IMR-90 (cell line): ENCODE results near the gene TNS3. TPM values are rescaled to one million over a fixed set of nuclear protein-coding genes. Genes with fewer than 3 reads are reported as not detected.

Experiments
- ATAC-seq: fragments of 200-7000 bp; cut with Tn5 transposase; 2 replicates; pipeline ENCODE4 v1.9.1; 2020; ENCODE audit warnings: low read depth, mild to moderate bottlenecking, moderate library complexity
- BruUV-seq: library from RNA; stranded (reverse); fragments of 400-500 nt; replicated peaks from 2 replicates; lab custom pipeline; 2021; lab: Mats Ljungman, UMichigan
- CTCF ChIA-PET: fragments of 300-600 bp; formaldehyde crosslinking; extraction: SDS; loops from one replicate; lab custom pipeline; 2021; ENCODE audit warnings: antibody characterized with exemption; lab: Yijun Ruan, JAX
- POLR2A ChIA-PET: fragments of 300-600 bp; sonication (Branson Sonifier 250); formaldehyde crosslinking; loops from one replicate; lab custom pipeline; 2022; ENCODE audit warnings: antibody characterized with exemption; ENCODE audit not compliant: unreplicated experiment; lab: Charles Lee
- DNase-seq: peaks from one replicate; pipeline ENCODE4 v3.0.0; 2013
- H2AFZ ChIP-seq: replicated peaks from 2 replicates; pipeline ENCODE3; 2013; ENCODE audit warnings: low read length, mild to moderate bottlenecking; ENCODE audit not compliant: poor library complexity
- H2AK5ac ChIP-seq: 2 replicates; pipeline ENCODE4 v1.6.1; 2013; ENCODE audit warnings: low read depth, low read length, inconsistent platforms
- H2AK9ac ChIP-seq: replicated peaks from 2 replicates; pipeline ENCODE3; 2013; ENCODE audit warnings: mild to moderate bottlenecking, low read depth, low read length, moderate library complexity; ENCODE audit not compliant: poor library complexity
- H2BK120ac ChIP-seq: 2 replicates; pipeline ENCODE4 v1.6.1; 2013; ENCODE audit warnings: low read depth, low read length, inconsistent platforms
- H2BK15ac ChIP-seq: 3 replicates; pipeline ENCODE4 v1.6.1; 2013; ENCODE audit warnings: low read depth, low read length, inconsistent platforms
- H2BK20ac ChIP-seq: 2 replicates; pipeline ENCODE4 v1.6.1; 2013; ENCODE audit warnings: low read depth, mild to moderate bottlenecking, inconsistent platforms, low read length, moderate library complexity
- H2BK5ac ChIP-seq: 2 replicates; pipeline ENCODE4 v1.6.1; 2013; ENCODE audit warnings: mild to moderate bottlenecking, low read depth, low read length, inconsistent platforms; ENCODE audit not compliant: poor library complexity, severe bottlenecking
- H3K14ac ChIP-seq: replicated peaks from 2 replicates; pipeline ENCODE4 v1.6.1; 2013; ENCODE audit warnings: low read depth, low read length, inconsistent platforms
- H3K18ac ChIP-seq: 2 replicates; pipeline ENCODE4 v1.6.1; 2013; ENCODE audit warnings: low read depth, low read length, control low read depth
- H3K23ac ChIP-seq: 2 replicates; pipeline ENCODE4 v1.6.1; 2013; ENCODE audit warnings: low read depth, low read length, inconsistent platforms
- H3K27ac ChIP-seq: 2 replicates; pipeline ENCODE4 v1.5.1; 2013; ENCODE audit warnings: mild to moderate bottlenecking, control low read depth, low read length; ENCODE audit not compliant: insufficient read depth
- H3K27me3 ChIP-seq: 2 replicates; pipeline ENCODE4 v1.6.1; 2013; ENCODE audit warnings: low read length; ENCODE audit not compliant: control insufficient read depth, insufficient read depth
- H3K36me3 ChIP-seq: 2 replicates; pipeline ENCODE4 v1.6.1; 2013; ENCODE audit warnings: low read length, mixed read lengths; ENCODE audit not compliant: control insufficient read depth, insufficient read depth
- H3K4ac ChIP-seq: 2 replicates; pipeline ENCODE4 v1.6.1; 2013; ENCODE audit warnings: low read depth, low read length, inconsistent platforms
- H3K4me1 ChIP-seq: 2 replicates; pipeline ENCODE4 v1.6.1; 2013; ENCODE audit warnings: low read length, mixed read lengths; ENCODE audit not compliant: control insufficient read depth, insufficient read depth
- H3K4me2 ChIP-seq: 2 replicates; pipeline ENCODE4 v1.6.1; 2013; ENCODE audit warnings: low read depth, mild to moderate bottlenecking, control low read depth, low read length, moderate library complexity
- H3K4me3 ChIP-seq: 2 replicates; pipeline ENCODE4 v1.5.1; 2013; ENCODE audit warnings: low read depth, mild to moderate bottlenecking, control low read depth, low read length, moderate library complexity; ENCODE audit not compliant: insufficient read depth
- H3K56ac ChIP-seq: 2 replicates; pipeline ENCODE4 v1.6.1; 2013; ENCODE audit warnings: low read length, inconsistent platforms; ENCODE audit not compliant: insufficient read depth; ENCODE audit errors: extremely low read depth
- H3K79me1 ChIP-seq, 2 experiments: 2 replicates each; pipeline ENCODE4 v1.6.1; 2013; ENCODE audit warnings: low read length in 2 of 2, inconsistent platforms in 1 of 2, low read depth in 1 of 2
- H3K9ac ChIP-seq: 2 replicates; pipeline ENCODE4 v1.6.1; 2013; ENCODE audit warnings: low read depth, low read length, control low read depth
- H3K9me1 ChIP-seq: 2 replicates; pipeline ENCODE4 v1.6.1; 2013; ENCODE audit warnings: low read length, inconsistent platforms; ENCODE audit not compliant: insufficient read depth
- H3K9me3 ChIP-seq: 2 replicates; pipeline ENCODE4 v1.6.1; 2013; ENCODE audit warnings: low read length; ENCODE audit not compliant: control insufficient read depth, insufficient read depth
- H4K20me1 ChIP-seq: 2 replicates; pipeline ENCODE4 v1.6.1; 2013; ENCODE audit warnings: low read length, inconsistent platforms; ENCODE audit not compliant: insufficient read depth
- H4K5ac ChIP-seq: 2 replicates; pipeline ENCODE4 v1.6.1; 2013; ENCODE audit warnings: mild to moderate bottlenecking, low read depth, low read length, control low read depth
- H4K8ac ChIP-seq, 2 experiments: 2 replicates each; pipeline ENCODE4 v1.6.1; 2013; ENCODE audit warnings: low read depth in 2 of 2, low read length in 2 of 2, control low read depth in 1 of 2, inconsistent platforms in 1 of 2
- H4K91ac ChIP-seq: 2 replicates; pipeline ENCODE4 v1.6.1; 2013; ENCODE audit warnings: low read depth, low read length, inconsistent platforms; ENCODE audit not compliant: insufficient read depth
- CHD1 ChIP-seq: IDR thresholded peaks from 2 replicates; pipeline ENCODE4 v1.6.1; 2012; ENCODE audit warnings: low read depth, low read length, improper control_type of control experiment
- FOS ChIP-seq: fragments of 150-350 bp; IDR thresholded peaks from 2 replicates; pipeline ENCODE4 v1.6.1; 2016; ENCODE audit warnings: low read depth, low read length
- MAZ ChIP-seq: IDR thresholded peaks from 2 replicates; pipeline ENCODE4 v1.6.1; 2012; ENCODE audit warnings: low read depth, mild to moderate bottlenecking, low read length, improper control_type of control experiment, moderate library complexity, borderline replicate concordance
- MXI1 ChIP-seq: IDR thresholded peaks from 2 replicates; pipeline ENCODE4 v1.6.1; 2012; ENCODE audit warnings: low read depth, mild to moderate bottlenecking, low read length, moderate library complexity, borderline replicate concordance
- RCOR1 ChIP-seq: IDR thresholded peaks from 2 replicates; pipeline ENCODE4 v1.6.1; 2012; ENCODE audit warnings: mild to moderate bottlenecking, low read length, improper control_type of control experiment; ENCODE audit not compliant: insufficient replicate concordance
- RFX5 ChIP-seq: IDR thresholded peaks from 2 replicates; pipeline ENCODE4 v1.8.0; 2012; ENCODE audit warnings: low read depth, mild to moderate bottlenecking, low read length, moderate library complexity
- USF2 ChIP-seq: fragments of 150-350 bp; IDR thresholded peaks from 2 replicates; pipeline ENCODE4 v1.6.1; 2017; ENCODE audit warnings: mild to moderate bottlenecking, antibody characterized with exemption, low read length, low read depth
- WGBS, 2 experiments: methylation state at CpG; one replicate each; pipeline versions ENCODE4 v1.1.5 to v1.1.7; 2013; ENCODE audit warnings: missing lambda C conversion rate in 2 of 2; ENCODE audit not compliant: insufficient read length in 1 of 2; ENCODE audit errors: extremely low coverage in 2 of 2; 5-methylcytosine and 5-hydroxymethylcytosine counted together
- dilution Hi-C: fragments of 300-500 bp; cut with HindIII; formaldehyde crosslinking; loops from one replicate; pipeline ENCODE4 v1.14.3; 2018; ENCODE audit warnings: low sequenced_read_pairs; ENCODE audit not compliant: unreplicated experiment
- in situ Hi-C: fragments of 300-500 bp; cut with MboI; formaldehyde crosslinking; loops from 3 replicates; pipeline ENCODE4 v1.14.3; 2019; ENCODE audit warnings: low sequenced_read_pairs, inconsistent platforms, mixed read lengths
- intact Hi-C: fragments of 100-400 bp; cut with micrococcal nuclease; formaldehyde crosslinking; loops from 2 replicates; pipeline ENCODE4 v1.10.0; 2022
- polyA plus RNA-seq, 3 experiments: library from polyadenylated mRNA; depleted of rRNA; stranded (reverse); fragments of >200 nt; gene quantifications; 2 replicates each; pipeline ENCODE4 v1.2.3, GENCODE V29; 2012; ENCODE audit warnings: low replicate concordance in 1 of 3
- total RNA-seq: library from RNA; depleted of rRNA; stranded (reverse); fragments of >200 nt; gene quantifications from 2 replicates; pipeline ENCODE4 v1.2.3, GENCODE V29; 2012

TNS3 gene
- total and polyA plus RNA-seq, 2 of the 4 experiments (the other 2 are of a cell fraction), result 64.3 to 79.2 TPM

- H2BK5ac ChIP-seq, result no peak overlapping the region
- no peak overlapping the region for H3K4me2 ChIP-seq
- H3K4me1 ChIP-seq, result peaks cover 2% of the 10 kb centered on the region
- H3K9me3 ChIP-seq, result no peaks in the 10 kb centered on the region
- H3K79me1 ChIP-seq, result peaks cover 0 to 4% of the 10 kb centered on the region in 2 experiments; a peak in 1 of 4 replicates
- DNase-seq (no peak), ATAC-seq (no peak)
- no peak overlapping the region for H4K5ac ChIP-seq
- H2BK120ac ChIP-seq, result no peak overlapping the region
- H3K27ac ChIP-seq, result no peak overlapping the region
- H3K27me3 ChIP-seq, result no peaks in the 10 kb centered on the region
- ChIA-PET POLR2A (no interaction called here), CTCF (no interaction called here)
- no peaks in the 10 kb centered on the region for H3K9me1 ChIP-seq
- H4K8ac ChIP-seq, result no peak overlapping the region
- no peak overlapping the region for H2AK9ac ChIP-seq
- no TSS peak for BruUV-seq
- H4K91ac ChIP-seq, result no peak overlapping the region
- TF ChIP-seq CHD1, result no peak
- no peak for TF ChIP-seq USF2
- no peak for TF ChIP-seq FOS
- TF ChIP-seq RFX5, result no peak
- TF ChIP-seq RCOR1, result no peak
- TF ChIP-seq MXI1, result no peak
- TF ChIP-seq MAZ, result no peak
- H3K14ac ChIP-seq, result no peak overlapping the region
- no peaks in the 10 kb centered on the region; the same call in 1 of the 2 replicates for H4K20me1 ChIP-seq
- no peak overlapping the region for H2BK20ac ChIP-seq
- no peak overlapping the region for H3K23ac ChIP-seq
- H3K4me3 ChIP-seq, result no peak overlapping the region
- no CpG with 5 or more reads among the region's 2 CpGs for WGBS, 2 experiments
- H3K4ac ChIP-seq, result no peak overlapping the region
- in situ Hi-C loops (loop anchor here (25.0 kb wide), 1 partner anchor 854 kb away; no protein-coding TSS in a partner anchor), dilution Hi-C loops (no loop called here), intact Hi-C loops (no loop called here)
- H3K36me3 ChIP-seq, result no peaks in the 10 kb centered on the region
- H3K9ac ChIP-seq, result no peak overlapping the region
- no peak overlapping the region for H2BK15ac ChIP-seq
- no peak overlapping the region for H3K18ac ChIP-seq
- H2AFZ ChIP-seq, result no peak overlapping the region
- no peak overlapping the region for H3K56ac ChIP-seq
- no peak overlapping the region for H2AK5ac ChIP-seq
Measured at GRCh38 chr7:47258798-47259197, 323.1 kb downstream of the TNS3 start.
